Embryonic facial prominence (tissue), 1 donor: Measurements from ENCODE around the gene ZNF775.

ENCODE experiments used
- DNase-seq: peaks from one replicate; pipeline ENCODE4 v3.0.0-alpha.2; 2016; ENCODE audit errors: extremely low spot score

ZNF775 gene

DNA sequence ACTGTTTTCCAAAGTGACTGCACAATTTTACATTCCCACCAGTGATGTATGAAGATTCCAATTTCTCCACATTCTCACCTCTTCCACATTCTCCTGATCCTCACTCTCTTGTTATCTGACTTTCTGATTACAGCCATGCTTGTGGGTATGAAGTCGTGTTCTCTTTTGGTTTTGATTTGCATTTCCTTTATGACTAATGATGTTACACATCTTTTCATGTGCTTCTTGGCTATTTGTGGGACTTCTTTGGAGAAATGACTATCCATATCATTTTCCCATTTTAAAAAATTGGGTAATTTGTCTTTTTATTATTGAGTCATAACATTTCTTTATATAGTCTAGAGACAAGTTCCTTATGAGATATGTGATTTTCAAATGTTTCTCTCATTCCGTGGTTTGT lies 60.8 kb downstream of the ZNF775 start:
- no peak for DNase-seq

GRCh38 chr7:150441524-150441923 lies 62.4 kb downstream of the ZNF775 start:
- DNase-seq: no peak

DNA sequence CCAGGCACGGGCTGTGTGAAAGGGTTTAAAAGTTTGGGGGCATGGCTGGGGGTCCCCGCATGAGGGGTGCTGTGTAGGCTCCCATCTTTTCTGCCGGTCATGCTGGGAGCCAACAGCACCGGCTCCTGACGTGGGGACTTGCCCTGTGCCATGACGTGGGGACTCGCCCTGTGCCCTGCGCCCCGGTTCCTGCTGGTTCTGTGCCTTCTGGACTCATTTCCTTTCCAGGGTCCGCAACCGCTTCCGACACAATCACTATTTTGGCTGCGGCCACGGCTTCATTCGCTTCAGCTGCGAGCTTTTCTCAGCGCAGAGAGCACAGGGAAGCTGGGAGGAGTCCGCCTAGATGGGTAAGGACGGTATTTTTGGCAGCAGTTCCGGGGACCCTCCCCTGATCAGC lies 63.7 kb downstream of the ZNF775 start:
- DNase-seq: no peak

DNA sequence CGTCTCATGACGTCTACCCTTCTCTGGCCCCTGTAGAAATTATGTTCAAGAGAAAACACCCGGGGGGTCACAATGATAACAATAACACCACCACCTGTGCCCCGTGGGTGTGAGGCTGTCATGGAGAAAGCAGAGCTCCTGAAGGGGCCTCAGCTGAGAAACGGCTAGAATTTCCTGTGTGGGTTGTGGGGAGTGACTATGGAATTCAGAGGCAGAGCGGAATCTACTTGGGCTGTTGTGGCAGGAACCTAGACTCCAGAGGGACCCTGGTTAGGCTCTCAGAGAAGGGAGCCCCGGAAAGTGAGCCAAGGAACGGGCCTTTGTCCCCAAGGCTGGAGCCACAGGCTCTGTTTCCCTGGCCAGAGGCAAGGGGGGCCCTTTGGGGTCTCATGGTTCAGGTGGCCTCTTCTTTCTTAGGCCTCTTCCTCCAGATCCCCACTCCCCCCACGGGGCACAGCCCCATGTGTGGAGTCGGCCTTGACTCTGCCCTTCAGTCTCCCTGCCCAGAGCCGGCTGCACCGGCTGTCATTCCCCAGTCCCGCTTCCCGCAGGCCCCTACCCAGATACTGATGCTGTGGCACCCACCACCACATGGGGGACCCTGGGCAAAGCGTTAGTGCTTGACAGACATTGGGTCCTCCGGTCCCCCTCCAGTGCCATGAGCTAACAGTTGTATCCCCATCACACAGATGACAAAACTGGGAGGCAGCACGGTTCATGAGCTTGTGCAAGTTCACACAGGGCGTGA lies 64.8 kb downstream of the ZNF775 start:
- DNase-seq: no peak

DNA sequence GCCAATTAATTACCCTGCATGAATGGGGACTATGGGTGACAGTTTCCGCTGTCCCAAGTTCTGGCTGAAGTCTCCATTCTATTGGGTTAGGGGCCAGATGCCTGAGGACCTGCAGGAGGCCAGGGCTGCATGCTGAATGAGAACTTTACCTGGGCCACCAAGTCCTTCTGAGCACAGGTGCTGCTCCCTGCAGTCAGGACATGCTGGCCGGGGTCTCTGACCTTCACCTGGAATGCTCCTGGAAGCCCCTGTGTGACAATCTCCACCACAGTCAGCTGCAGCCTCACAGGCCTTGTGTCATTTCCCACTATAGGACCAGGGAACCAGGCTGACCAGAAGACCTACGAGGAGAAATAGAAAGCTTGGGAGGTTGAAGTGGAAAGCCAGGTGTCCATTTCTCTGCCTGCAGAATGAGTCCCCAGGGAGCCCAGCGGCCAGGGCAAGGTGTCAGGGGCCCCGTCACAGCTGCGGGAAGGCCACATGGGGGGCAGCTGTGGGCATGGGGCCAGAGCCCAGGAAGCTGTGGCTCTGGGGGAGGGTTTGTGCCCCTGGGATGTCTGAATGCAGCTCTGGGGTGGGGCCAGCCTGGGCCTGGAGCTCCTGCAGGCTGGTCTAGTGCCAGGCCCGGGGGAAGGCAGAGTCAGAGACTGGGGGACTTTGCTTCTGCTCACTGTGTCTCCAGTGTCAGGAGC lies 65.7 kb downstream of the ZNF775 start:
- DNase-seq: no peak

- no peak for DNase-seq
These were observed 67.3 kb downstream of the ZNF775 start for GRCh38 chr7:150446288-150446938.
